HepG2 (cell line): ENCODE measurements around the gene PPP1R15A. TPM values are rescaled to one million over a fixed set of nuclear protein-coding genes. Genes with fewer than 3 reads are reported as not detected.

Experiments
- ERF ChIP-seq: IDR thresholded peaks from 2 replicates; pipeline ENCODE4 v1.6.1; 2018; ENCODE audit warnings: missing biosample characterization, missing genetic modification reagents
- NR1H2 ChIP-seq: sonication (generic); formaldehyde crosslinking; IDR thresholded peaks from 2 replicates; pipeline ENCODE4 v1.8.1; 2022; ENCODE audit warnings: low read depth, missing genetic modification reagents, borderline replicate concordance
- NR2F6 ChIP-seq, 2 experiments: IDR thresholded peaks; 2 replicates each; pipeline ENCODE4 v1.6.1; 2016; ENCODE audit warnings: antibody characterized with exemption in 1 of 2, mild to moderate bottlenecking in 1 of 2
- PAXIP1 ChIP-seq: sonication (generic); formaldehyde crosslinking; conservative IDR thresholded peaks from 2 replicates; pipeline ENCODE4 v1.4.0; 2020; ENCODE audit warnings: mild to moderate bottlenecking, missing genetic modification reagents, moderate library complexity
- RNF2 ChIP-seq: fragments of 450-650 bp; conservative IDR thresholded peaks from 2 replicates; pipeline ENCODE4 v1.6.1; 2016; ENCODE audit warnings: low read depth
- ZFAT ChIP-seq: sonication (generic); formaldehyde crosslinking; conservative IDR thresholded peaks from 2 replicates; pipeline ENCODE4 v1.8.1; 2023; ENCODE audit warnings: missing genetic modification reagents, inconsistent platforms
- ZMAT3 ChIP-seq: sonication (generic); formaldehyde crosslinking; conservative IDR thresholded peaks from 2 replicates; pipeline ENCODE4 v1.7.0; 2021; ENCODE audit warnings: missing genetic modification reagents
- ZNF484 ChIP-seq: sonication (generic); formaldehyde crosslinking; IDR thresholded peaks from 2 replicates; pipeline ENCODE4 v1.5.1; 2020; ENCODE audit warnings: mild to moderate bottlenecking, low read depth, missing genetic modification reagents, borderline replicate concordance
- ZNF563 ChIP-seq: sonication (generic); formaldehyde crosslinking; IDR thresholded peaks from 2 replicates; pipeline ENCODE4 v1.8.0; 2022; ENCODE audit warnings: mild to moderate bottlenecking, moderate library complexity, missing genetic modification reagents
- ZNF589 ChIP-seq: sonication (generic); formaldehyde crosslinking; conservative IDR thresholded peaks from 2 replicates; pipeline ENCODE4 v1.8.0; 2022; ENCODE audit warnings: mild to moderate bottlenecking, moderate library complexity, missing genetic modification reagents
- ZNF775 ChIP-seq: sonication (generic); formaldehyde crosslinking; IDR thresholded peaks from 2 replicates; pipeline ENCODE4 v1.4.0; 2020; ENCODE audit warnings: missing genetic modification reagents, mild to moderate bottlenecking, moderate library complexity, borderline replicate concordance
- ZNF788 ChIP-seq: sonication (generic); formaldehyde crosslinking; IDR thresholded peaks from 2 replicates; pipeline ENCODE4 v1.5.0; 2020; ENCODE audit warnings: mild to moderate bottlenecking, missing genetic modification reagents, borderline replicate concordance
- polyA plus RNA-seq, 8 experiments: library from polyadenylated mRNA; depleted of rRNA in 3 of 8; stranded (reverse) in 7 of 8; unstranded in 1 of 8; fragments of >200 nt; fragmentation: Illumina TruSeq in 4 of 8; extraction: Trizol in 4 of 8; gene quantifications; 2 replicates each; pipeline versions ENCODE4 v1.2.1 to v1.2.3, GENCODE V29; 2011 to 2016; ENCODE audit warnings: low read depth in 4 of 8, missing spikeins in 1 of 8, mixed read lengths in 1 of 8; ENCODE audit not compliant: insufficient read depth in 1 of 8
- total RNA-seq, 5 experiments: library from RNA; depleted of rRNA; stranded (reverse); fragments of >200 nt; fragmentation: Illumina TruSeq; extraction: Trizol; gene quantifications; 2 replicates each; pipeline ENCODE4 v1.2.3, GENCODE V29; 2016; ENCODE audit warnings: low read depth in 1 of 5

PPP1R15A gene
- total and polyA plus RNA-seq, 2 of the 13 experiments (the other 11 are each of a cell fraction or from before 2014, with no cell fraction given) = 15.6 to 18.5 TPM

- TF ChIP-seq PAXIP1 (CRISPR knock-in tag) = 0 out of 2 replicates have a peak, but pooled peaks have one; percentile 37
- TF ChIP-seq ZNF788 (CRISPR knock-in tag) = peak; percentile 36; the same call in 1 of the 2 replicates
- TF ChIP-seq RNF2 = no peak
- TF ChIP-seq ZMAT3 (CRISPR knock-in tag) = no peak
- no peak for TF ChIP-seq ZNF484
- TF ChIP-seq ERF (CRISPR knock-in tag) = 0 out of 2 replicates have a peak, but pooled peaks have one; percentile 3
- no peak for TF ChIP-seq ZFAT (CRISPR knock-in tag)
- peak; percentile 82; the same call in 1 of the 2 replicates for TF ChIP-seq ZNF775 (CRISPR knock-in tag)
- TF ChIP-seq ZNF589 (CRISPR knock-in tag) = no peak
- TF ChIP-seq NR1H2 (CRISPR knock-in tag) = no peak
- peak; percentile 42; the same call in 1 of the 2 replicates for TF ChIP-seq NR2F6 (IDR thresholded peaks at IDR 0.05)
- TF ChIP-seq NR2F6 (CRISPR knock-in tag; IDR thresholded peaks at IDR 0.05) = peak; percentile 65
- no peak for TF ChIP-seq ZNF563 (CRISPR knock-in tag)
Measured at GRCh38 chr19:48868114-48868886, 3.9 kb upstream of the PPP1R15A start, which contains the start of gene PLEKHA4 (continued).
